Ecto neural progenitor cell (in vitro differentiated cells): ENCODE measurements around the gene SYNM.
"Not testable (repeated sequence)": the region's sequence is repeated elsewhere in the genome, so short reads cannot be mapped to it uniquely, and the experiment has no call there.

Experiments used
- DNase-seq: peaks from one replicate; pipeline ENCODE4 v3.0.0-alpha.2; 2018; ENCODE audit warnings: low spot score

The SYNM gene

GRCh38 chr15:99105514-99106341 lies 848 bp downstream of the SYNM start:
- DNase-seq: peak; percentile 82

- no peak for DNase-seq
These were observed 1.7 kb downstream of the SYNM start for GRCh38 chr15:99106417-99107220.

DNA sequence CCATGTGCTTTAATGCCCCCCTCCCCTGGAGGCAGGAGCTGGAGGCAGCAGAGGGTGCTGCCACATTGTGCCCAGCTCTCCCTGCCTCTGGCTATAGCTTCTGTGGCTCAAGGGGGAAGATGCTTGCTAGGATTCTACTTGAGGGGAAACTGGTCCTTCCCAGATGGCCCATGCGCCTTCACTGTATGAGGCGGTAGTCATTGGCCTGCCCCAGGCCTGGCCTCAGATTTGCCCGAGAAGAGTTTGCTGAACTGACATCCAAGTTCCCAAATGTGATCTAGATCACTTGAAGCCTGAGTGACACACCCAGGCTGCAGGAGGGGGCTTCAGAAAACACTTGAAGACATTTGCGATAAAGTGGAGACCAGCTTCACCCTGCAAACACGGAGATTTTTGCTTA lies 4.1 kb downstream of the SYNM start:
- DNase-seq: no peak

DNA sequence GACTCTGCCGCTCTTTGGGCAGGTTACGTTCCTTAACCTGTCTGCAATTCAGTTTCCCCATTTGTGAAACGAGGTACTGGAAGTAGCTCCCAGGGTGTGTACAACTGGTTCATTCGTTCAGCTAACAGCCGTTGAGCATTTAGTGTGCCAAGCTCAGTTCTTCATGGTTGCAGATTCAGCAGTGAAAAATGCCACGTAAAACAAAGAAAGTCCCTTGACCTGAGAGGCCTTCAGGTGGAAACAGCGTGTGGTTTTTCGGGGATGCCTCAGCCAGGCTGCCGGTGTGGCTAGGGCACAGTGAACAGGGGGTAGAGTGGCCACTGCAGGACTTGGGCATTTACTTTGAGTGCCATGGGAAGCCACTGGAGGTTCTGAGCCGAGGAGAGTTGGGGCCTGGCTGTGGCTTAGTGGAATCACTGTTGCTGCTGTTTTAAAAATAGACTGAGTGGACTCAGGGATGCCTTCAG lies 4.7 kb downstream of the SYNM start:
- DNase-seq: no peak

DNA sequence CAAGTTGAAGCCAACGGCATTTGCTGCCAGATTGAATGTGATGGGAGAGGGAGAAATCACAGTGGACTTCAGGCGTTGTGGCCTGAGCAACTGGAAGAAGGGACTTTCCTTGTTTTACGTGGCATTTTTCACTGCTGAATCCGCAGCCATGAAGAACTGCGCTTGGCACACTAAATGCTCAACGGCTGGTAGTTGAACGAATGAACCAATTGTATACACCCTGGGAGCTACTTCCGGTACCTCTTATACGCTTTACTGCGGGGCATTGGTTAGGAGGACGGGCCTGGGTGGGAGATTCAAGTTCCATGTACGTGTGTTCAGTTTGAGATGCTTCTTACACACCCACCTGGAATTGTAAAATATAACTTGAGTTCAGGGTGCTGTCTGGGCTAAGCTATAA lies 5.2 kb downstream of the SYNM start:
- DNase-seq: no peak

GRCh38 chr15:99110581-99111320 lies 5.9 kb downstream of the SYNM start:
- no peak for DNase-seq

GRCh38 chr15:99111641-99112040 lies 6.8 kb downstream of the SYNM start:
- not testable (repeated sequence) for DNase-seq

DNA sequence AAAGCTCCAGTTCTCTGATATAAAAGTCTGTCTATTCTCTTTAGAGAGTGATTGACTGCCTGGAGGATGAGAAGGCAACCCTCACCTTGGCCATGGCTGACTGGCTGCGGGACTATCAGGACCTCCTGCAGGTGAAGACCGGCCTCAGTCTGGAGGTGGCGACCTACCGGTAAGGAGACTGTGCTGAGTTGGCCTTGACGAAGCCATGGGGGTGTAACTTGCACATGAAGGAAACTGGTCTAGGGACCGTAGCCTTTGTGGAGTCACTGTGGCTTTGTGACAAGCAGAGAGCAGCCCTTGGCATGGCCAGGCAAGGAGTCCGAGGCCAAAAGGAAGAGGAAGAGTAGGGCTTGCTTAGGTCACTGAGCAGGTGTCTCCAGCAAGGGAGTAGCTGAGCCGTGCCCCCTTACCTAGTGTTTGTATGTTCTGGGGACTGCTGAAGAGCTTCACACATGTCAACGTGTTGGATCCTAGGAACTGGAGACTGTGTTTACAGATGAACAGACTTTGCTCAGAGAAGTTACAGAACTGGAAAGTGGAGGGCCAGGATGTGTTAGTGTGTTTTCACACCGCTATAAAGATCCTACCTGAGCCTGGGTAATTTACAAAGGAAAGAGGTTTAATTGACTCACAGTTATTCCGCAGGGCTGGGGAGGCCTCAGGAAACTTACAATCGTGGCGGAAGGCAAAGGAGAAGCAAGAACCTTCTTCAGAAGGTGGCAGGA lies 8.8 kb downstream of the SYNM start:
- DNase-seq: no peak

- no peak for DNase-seq
These were observed 9.8 kb downstream of the SYNM start for GRCh38 chr15:99114511-99115299.

DNA sequence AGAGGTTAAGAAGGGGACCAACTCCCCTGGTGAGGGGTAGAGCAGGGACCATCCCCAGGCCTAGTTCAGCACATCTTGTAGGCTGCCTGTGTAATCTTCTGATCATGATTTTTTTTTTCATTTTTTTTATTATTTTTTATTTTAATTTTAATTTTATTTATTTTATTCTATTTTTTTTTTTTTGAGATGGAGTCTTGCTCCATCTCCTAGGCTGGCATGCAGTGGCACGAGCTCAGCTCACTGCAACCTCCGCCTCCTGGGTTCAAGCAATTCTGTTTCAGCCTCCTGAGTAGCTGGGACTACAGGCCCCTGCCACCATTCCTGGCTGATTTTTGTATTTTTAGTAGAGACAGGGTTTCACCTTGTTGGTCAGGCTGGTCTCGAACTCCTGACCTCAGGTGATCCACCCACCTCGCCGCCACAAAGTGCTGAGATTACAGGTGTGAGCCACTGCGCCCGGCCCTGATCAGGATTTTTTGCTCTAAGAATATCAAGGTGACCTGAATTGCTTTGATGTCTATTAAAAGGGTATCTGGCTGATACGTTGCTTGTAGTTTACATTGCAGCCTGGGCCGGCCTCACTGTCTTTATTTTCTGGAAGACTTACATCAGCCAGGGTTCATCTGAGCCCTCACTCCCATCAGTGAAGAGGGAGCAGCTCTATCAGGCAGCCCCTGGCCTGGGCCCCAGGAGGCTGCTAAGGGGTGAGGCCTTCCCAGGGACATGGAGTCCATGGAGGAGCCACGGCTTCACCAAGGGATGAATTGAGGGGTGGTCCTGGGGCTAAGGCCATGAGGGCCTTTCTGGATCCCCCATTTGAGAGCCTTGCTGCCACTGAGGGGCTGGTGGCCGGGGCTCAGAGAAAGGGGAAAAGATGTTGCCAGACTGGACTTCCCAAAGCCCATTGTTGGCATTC lies 10.7 kb downstream of the SYNM start:
- no peak for DNase-seq

DNA sequence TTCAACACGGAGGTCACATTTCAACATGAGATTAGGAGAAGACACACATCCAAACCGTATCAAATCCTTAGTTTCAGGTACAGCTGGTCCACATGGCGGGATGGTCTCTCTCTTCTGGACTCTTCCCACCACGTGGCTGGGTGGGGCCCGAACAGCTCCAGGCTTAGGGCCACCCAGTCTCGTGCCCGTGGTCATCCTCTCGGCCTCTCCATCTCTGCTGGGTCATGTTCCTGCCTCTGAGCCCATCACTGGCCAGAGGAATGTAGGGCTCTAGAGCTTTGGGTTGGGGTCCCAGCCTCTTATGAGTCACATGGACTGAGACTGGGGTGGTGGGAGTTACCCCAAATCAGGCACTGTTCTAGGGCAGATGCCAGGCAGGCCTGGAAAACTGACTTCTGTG lies 12.2 kb downstream of the SYNM start:
- DNase-seq: no peak

DNA sequence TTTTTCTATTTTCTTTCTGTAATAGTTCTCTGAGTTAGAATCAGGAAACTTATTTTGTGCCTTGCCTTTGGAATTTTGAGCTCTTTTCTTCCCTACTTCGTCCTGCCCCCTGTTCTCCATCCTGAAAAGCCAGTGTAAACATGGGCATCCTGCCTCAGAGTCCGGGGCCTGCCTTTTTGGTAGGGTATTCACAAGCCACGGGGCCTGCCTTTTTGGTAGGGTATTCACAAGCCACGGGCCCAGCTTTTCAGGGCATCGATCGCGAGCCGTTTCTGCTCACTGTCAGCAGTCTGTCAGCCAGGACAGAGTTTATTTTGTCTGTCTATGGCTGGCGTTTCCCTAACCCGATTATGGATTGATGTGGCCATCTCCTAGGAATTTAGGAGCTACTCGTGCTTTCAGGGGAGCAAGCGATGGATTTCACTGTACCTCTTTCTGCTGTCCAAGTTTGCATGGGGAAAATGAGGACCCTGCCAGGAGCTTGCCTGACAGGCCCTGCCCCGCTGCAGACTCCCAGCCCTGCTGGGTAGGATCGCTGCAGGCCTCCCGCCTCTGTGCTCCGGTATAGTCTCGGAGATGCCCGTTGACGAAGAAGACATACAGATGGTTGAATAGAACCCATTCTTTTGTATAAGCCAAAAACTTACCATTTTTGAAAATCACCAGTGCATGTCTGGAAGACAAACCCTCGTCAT lies 12.8 kb downstream of the SYNM start:
- DNase-seq: no peak

GRCh38 chr15:99118258-99118632 lies 13.4 kb downstream of the SYNM start:
- DNase-seq: no peak

- DNase-seq: no peak
These were observed 14.1 kb downstream of the SYNM start for GRCh38 chr15:99118801-99119546.

- DNase-seq: no peak
These were observed 15.3 kb downstream of the SYNM start for GRCh38 chr15:99120050-99120777.

GRCh38 chr15:99121207-99121606 lies 16.3 kb downstream of the SYNM start:
- DNase-seq: no peak

DNA sequence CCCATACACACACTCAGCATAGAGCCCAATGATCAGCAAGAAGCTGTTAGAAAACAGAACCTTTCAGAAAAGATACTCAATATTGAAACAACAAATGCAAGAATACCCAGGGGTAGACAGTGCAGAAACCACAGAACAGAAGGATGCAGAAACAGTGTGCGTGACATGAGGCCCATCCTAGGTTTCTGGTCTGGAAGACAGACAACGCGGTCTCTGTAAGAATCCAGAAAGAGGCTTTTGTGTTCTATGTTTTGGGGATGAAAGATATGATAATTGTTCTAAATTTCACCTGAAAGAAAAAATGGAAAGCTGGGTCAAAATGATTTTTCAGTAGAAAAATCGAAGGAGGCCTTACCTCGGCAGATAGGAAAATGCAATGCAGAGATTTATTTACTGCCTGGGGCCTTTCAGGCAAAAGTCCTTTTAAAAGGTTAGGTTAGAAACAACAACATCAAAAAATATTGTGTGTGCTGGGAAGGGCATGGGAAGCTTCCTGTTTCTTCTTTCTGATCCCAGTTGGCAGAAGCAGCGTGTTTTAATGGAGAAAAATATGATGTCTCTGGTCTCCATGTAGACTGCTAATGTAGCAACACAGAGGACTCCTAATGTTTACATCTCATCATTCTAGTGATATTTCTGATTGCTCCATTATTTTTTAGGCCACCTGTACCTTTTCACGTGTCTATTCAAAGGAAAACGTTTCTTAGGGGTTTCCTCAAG lies 17.0 kb downstream of the SYNM start:
- no peak for DNase-seq
